Measurements from ENCODE around the gene UBASH3B.

The UBASH3B gene

DNA sequence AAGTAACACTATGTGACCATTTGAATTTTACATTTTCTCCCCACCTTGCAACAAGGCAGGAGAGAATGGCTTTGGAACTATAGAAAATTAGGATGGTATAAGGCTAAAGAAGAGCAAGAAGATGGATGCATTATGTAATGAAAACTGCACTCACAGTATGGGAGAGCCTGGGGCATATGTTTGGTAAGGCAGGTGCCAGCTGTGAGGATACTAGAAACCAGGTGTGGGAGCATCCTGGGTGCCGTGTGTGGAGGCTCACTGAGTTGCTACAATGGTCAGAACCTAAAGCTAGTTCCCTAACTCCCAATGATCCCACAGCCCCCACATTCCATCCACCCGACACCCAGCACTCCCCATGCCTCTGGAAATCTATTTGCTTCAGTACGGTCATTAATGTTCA, 42.9 kb downstream of the UBASH3B start:
- Histone ChIP-seq H3K36me3 (ENCODE audit: insufficient read depth, low read length) (peaks cover 8% of the 10 kb centered on the region), H3K9me3 (replicated peaks; ENCODE audit: low read length) (no peaks in the 10 kb centered on the region), H3K4me1 (ENCODE audit: control insufficient read depth, insufficient read depth, low read length) (peaks cover 3% of the 10 kb centered on the region), H3K9ac (ENCODE audit: low read depth, low read length) (no peak overlapping the region), H3K4me3 (ENCODE audit: low read length) (no peak overlapping the region), H3K27me3 (ENCODE audit: control insufficient read depth, insufficient read depth, low read length) (no peaks in the 10 kb centered on the region), H3K4me2 (ENCODE audit: low read length) (no peak overlapping the region)

DNA sequence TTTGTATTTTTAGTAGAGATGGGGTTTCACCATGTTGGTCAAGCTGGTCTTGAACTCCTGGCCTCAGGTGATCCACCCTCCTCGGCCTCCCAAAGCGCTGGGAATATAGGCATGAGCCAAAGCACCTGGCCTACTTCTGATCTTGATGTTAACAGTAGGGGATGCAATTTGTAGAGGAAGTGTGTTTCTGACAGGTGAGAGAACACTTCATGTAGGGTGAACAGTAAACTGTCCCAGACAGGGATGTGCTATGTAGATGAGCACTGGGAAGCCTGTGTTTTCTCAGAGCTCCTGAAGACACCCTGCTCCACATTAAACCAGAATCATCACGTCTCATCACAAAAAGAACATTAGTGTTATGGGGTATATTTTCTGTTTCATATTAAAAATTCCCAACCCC, 45.1 kb downstream of the UBASH3B start:
- Histone ChIP-seq H3K27me3 (ENCODE audit: control insufficient read depth, insufficient read depth, low read length) (no peaks in the 10 kb centered on the region), H3K4me1 (ENCODE audit: control insufficient read depth, insufficient read depth, low read length) (peaks cover 9% of the 10 kb centered on the region), H3K9ac (ENCODE audit: low read depth, low read length) (no peak overlapping the region), H3K9me3 (replicated peaks; ENCODE audit: low read length) (no peaks in the 10 kb centered on the region), H3K4me2 (ENCODE audit: low read length) (no peak overlapping the region), H3K4me3 (ENCODE audit: low read length) (no peak overlapping the region), H3K36me3 (ENCODE audit: insufficient read depth, low read length) (peaks cover 13% of the 10 kb centered on the region)

DNA sequence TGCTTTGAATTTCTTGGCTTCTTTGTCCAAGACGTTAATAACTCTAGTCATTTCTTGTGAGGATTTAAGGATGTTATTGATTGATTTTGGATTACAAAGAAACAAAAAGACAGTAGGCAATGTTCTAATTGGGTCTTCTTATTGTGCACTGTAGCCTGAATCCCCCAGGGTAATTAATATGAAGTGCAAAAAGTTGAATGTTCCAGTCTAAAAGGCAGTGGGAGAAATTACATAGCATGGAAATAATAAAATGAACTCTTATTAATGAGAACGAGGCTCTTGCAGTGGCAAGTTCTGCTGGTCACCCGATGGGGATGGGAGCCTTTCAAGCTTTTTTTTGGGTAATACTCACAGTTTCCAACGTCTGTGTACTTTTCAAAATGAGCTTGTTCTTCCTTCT, 45.6 kb downstream of the UBASH3B start:
- peaks cover 14% of the 10 kb centered on the region for H3K4me1 ChIP-seq (ENCODE audit: control insufficient read depth, insufficient read depth, low read length)
- no peak overlapping the region for H3K4me2 ChIP-seq (ENCODE audit: low read length)
- H3K9me3 ChIP-seq (replicated peaks; ENCODE audit: low read length), result no peaks in the 10 kb centered on the region
- H3K4me3 ChIP-seq (ENCODE audit: low read length), result no peak overlapping the region
- H3K27me3 ChIP-seq (ENCODE audit: control insufficient read depth, insufficient read depth, low read length), result no peaks in the 10 kb centered on the region
- H3K36me3 ChIP-seq (ENCODE audit: insufficient read depth, low read length), result peaks cover 13% of the 10 kb centered on the region
- no peak overlapping the region for H3K9ac ChIP-seq (ENCODE audit: low read depth, low read length)

DNA sequence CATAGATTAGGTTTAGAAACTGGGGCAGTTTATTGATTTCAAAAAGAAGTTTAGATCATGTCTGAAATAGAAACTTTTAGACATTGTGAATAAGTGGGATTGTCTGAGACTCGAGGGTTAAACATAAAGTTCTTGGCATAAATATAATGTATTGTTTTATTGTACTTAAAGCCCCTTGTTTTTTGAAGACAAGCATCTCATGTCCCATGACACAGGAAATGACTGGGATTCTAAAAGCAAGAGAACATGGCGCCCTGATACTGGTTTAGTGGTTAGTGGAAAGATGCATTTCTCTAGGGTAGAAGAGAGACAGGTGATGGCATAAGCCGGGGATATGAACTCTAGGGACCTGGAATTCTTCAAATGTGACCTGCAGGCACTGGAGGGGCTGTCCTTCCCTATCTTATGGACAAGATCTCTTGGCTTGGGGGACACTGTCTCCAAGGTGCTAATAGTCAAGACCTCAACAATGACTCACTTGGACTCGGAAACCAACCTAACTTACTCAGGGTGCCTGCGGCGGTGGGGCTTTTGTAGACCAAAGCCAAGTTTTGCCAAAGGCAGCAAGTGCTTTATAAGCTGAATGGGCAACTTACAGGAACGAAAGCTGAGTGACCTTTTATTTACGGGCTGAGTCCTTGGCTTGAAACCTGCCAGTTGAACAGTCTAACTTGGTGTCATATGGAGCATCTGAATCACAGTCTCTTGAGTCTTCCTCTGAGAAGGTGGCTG, 48.2 kb downstream of the UBASH3B start:
- peaks cover 13% of the 10 kb centered on the region for H3K36me3 ChIP-seq (ENCODE audit: insufficient read depth, low read length)
- H3K4me1 ChIP-seq (ENCODE audit: control insufficient read depth, insufficient read depth, low read length), result peaks cover 34% of the 10 kb centered on the region
- H3K4me2 ChIP-seq (ENCODE audit: low read length), result no peak overlapping the region
- no peak overlapping the region for H3K4me3 ChIP-seq (ENCODE audit: low read length)
- no peaks in the 10 kb centered on the region for H3K9me3 ChIP-seq (replicated peaks; ENCODE audit: low read length)
- H3K9ac ChIP-seq (ENCODE audit: low read depth, low read length), result no peak overlapping the region
- H3K27me3 ChIP-seq (ENCODE audit: control insufficient read depth, insufficient read depth, low read length), result no peaks in the 10 kb centered on the region

DNA sequence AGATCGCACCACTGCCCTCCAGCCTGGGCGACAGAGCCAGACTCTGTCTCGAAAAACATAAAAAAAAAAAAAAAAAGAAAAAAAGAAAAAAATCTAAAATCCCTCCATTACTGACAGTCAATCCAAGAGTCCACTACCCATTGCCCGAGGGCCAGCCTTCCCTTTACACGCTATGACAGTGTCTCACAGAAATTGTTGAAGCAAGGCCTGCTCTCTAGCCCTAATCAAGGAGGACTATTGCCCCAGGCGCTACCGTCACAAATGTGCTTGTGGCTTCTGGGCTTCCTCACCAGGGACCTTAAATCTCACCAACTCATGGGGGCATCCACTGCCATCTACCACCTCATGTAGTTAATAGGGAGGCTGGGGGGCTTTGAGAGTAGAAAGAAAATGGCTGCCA, 49.9 kb downstream of the UBASH3B start:
- Histone ChIP-seq H3K9ac (ENCODE audit: low read depth, low read length) (no peak overlapping the region), H3K4me3 (ENCODE audit: low read length) (no peak overlapping the region), H3K4me1 (ENCODE audit: control insufficient read depth, insufficient read depth, low read length) (peaks cover 49% of the 10 kb centered on the region), H3K36me3 (ENCODE audit: insufficient read depth, low read length) (peaks cover 13% of the 10 kb centered on the region), H3K4me2 (ENCODE audit: low read length) (no peak overlapping the region), H3K9me3 (replicated peaks; ENCODE audit: low read length) (no peaks in the 10 kb centered on the region), H3K27me3 (ENCODE audit: control insufficient read depth, insufficient read depth, low read length) (no peaks in the 10 kb centered on the region)

DNA sequence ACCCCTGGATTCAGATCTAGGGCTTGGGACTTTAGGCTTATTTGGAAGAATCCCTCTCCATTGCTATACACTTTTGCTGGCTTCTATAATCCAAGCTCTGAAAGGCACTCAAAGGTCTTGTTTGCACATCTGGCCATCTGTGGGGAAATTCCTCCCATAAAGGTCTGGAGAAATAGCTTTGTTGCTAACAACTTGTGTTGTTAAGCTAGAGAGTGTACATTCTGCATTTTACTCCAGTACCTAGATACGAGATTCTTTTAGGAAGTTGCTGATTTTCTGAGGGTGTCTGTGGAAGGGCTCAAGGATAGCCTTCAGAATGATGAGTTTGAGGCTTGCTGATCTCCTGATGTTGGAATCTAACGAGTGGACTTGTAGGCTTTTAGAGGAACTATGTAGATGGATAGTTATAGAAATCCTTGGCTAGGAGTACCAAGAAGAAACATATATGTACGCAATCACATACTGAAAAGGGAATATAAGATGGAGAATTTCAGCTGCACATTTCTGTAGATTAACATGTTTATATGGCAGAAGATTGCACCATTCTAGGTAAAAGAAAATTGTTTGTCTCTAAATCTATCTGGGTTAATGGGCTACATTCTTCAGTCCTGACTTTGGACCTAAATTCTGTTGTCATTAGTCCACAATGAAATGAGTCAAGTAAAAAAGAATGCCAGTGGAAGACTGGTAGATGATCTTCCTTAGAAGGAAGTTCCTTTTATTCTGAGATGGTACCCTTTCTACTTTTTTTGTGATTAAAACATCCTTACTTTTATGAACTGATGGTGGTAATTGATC, 51.0 kb downstream of the UBASH3B start:
- Histone ChIP-seq H3K4me3 (ENCODE audit: low read length) (peak overlapping the region; percentile 50), H3K4me1 (ENCODE audit: control insufficient read depth, insufficient read depth, low read length) (peaks cover 60% of the 10 kb centered on the region), H3K9ac (ENCODE audit: low read depth, low read length) (peak overlapping the region; percentile 78), H3K4me2 (ENCODE audit: low read length) (peak overlapping the region; percentile 72), H3K36me3 (ENCODE audit: insufficient read depth, low read length) (peaks cover 11% of the 10 kb centered on the region), H3K9me3 (replicated peaks; ENCODE audit: low read length) (no peaks in the 10 kb centered on the region), H3K27me3 (ENCODE audit: control insufficient read depth, insufficient read depth, low read length) (no peaks in the 10 kb centered on the region)

DNA sequence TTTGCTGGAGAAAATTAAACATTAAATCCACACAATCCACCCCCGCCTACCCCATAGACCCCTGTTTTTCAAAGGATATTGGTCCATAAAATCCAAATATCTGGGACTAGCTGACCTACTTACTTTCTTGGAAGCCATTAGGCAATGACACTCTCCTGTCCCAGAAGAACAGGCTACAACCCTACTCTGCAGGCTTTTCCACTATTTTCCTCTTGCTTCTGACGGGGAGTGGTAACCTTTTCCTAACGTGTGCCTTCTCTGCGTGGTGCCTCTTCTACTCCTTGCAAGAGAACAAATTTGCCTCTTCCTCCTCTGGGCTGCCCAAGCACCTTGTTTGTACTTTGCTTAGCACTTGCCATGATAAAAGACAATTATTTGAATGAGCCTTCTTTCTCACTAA, 51.6 kb downstream of the UBASH3B start:
- H3K27me3 ChIP-seq (ENCODE audit: control insufficient read depth, insufficient read depth, low read length), result no peaks in the 10 kb centered on the region
- peak overlapping the region; percentile 67 for H3K9ac ChIP-seq (ENCODE audit: low read depth, low read length)
- peak overlapping the region; percentile 70 for H3K4me2 ChIP-seq (ENCODE audit: low read length)
- peaks cover 66% of the 10 kb centered on the region for H3K4me1 ChIP-seq (ENCODE audit: control insufficient read depth, insufficient read depth, low read length)
- no peaks in the 10 kb centered on the region for H3K9me3 ChIP-seq (replicated peaks; ENCODE audit: low read length)
- peaks cover 9% of the 10 kb centered on the region for H3K36me3 ChIP-seq (ENCODE audit: insufficient read depth, low read length)
- peak overlapping the region; percentile 38 for H3K4me3 ChIP-seq (ENCODE audit: low read length)

DNA sequence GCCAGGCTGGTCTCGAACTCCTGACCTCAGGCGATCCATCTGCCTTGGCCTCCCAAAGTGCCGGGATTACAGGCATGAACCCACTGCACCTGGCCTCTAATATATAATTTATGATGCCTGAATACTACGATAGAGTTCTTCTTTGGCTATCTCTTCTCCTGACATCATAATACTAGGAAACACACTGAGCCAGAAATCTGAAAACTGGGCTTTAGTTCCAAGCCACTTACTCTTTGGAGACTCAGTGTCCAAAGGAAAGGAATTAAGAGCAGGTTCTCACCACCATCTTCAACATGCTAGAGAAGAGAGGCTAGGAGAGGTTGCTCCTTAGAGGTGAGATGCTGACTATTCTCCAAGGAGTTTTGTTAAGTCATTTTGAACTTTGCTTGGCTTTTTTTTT, 52.4 kb downstream of the UBASH3B start:
- Histone ChIP-seq H3K27me3 (ENCODE audit: control insufficient read depth, insufficient read depth, low read length) (no peaks in the 10 kb centered on the region), H3K9me3 (replicated peaks; ENCODE audit: low read length) (no peaks in the 10 kb centered on the region), H3K9ac (ENCODE audit: low read depth, low read length) (peak overlapping the region; percentile 24), H3K4me2 (ENCODE audit: low read length) (no peak overlapping the region), H3K36me3 (ENCODE audit: insufficient read depth, low read length) (peaks cover 9% of the 10 kb centered on the region), H3K4me1 (ENCODE audit: control insufficient read depth, insufficient read depth, low read length) (peaks cover 72% of the 10 kb centered on the region), H3K4me3 (ENCODE audit: low read length) (no peak overlapping the region)

DNA sequence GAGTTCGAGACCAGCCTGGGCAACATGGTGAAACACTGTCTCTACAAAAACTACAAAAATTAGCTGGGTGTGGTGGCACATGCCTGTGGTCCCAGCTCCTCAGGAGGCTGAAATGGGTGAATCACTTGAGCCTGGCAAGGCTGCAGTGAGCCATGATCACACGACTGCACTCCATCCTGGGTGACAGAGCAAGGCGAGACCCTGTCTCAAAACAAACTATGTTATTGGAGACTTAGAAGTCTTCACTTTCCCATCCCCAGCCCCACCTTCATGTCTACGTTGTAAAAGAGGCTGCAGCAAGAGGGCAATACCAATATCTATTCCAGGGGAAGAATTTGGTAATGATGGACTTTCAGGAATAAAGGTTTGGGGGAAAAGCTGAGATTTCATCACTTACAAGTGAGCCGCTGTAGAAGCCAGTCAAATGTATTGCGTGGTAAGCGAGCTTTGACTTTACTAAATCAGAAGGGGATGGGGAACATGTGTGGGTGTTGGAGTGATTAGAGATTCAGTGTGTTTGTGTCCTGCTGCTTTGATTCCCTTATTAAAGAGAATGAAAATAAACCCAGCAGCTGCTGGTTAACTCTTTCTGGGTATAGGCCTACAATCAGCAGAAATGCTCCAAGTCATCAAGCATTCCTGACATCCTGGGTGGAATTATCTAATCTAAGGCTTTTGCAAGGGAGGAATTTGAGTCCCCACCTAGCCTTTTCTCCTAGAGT, 53.7 kb downstream of the UBASH3B start:
- Histone ChIP-seq H3K4me3 (ENCODE audit: low read length) (peak overlapping the region; percentile 29), H3K27me3 (ENCODE audit: control insufficient read depth, insufficient read depth, low read length) (no peaks in the 10 kb centered on the region), H3K9ac (ENCODE audit: low read depth, low read length) (peak overlapping the region; percentile 79), H3K9me3 (replicated peaks; ENCODE audit: low read length) (no peaks in the 10 kb centered on the region), H3K36me3 (ENCODE audit: insufficient read depth, low read length) (peaks cover 3% of the 10 kb centered on the region), H3K4me1 (ENCODE audit: control insufficient read depth, insufficient read depth, low read length) (peaks cover 72% of the 10 kb centered on the region), H3K4me2 (ENCODE audit: low read length) (peak overlapping the region; percentile 67)

DNA sequence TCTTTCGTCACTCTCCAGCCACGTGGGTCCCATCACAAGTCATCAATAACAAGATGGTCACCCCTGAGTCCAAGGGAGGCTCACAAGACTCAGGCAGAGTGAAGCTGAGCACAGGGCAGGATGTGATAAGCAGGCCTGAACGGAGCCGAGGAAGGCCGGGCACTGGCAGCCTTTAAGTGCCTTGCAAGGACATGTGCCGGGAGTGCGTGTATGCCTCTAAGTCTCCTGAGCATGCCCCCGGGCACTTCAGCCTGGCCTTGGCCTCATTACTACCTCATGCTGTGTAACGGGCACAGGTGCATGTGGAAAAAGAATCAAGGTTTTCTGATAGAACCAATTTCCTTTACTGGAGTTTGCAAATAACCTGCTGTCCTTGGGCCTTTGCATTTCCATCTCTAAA, 55.8 kb downstream of the UBASH3B start:
- H3K36me3 ChIP-seq (ENCODE audit: insufficient read depth, low read length), result peaks cover 8% of the 10 kb centered on the region
- H3K9ac ChIP-seq (ENCODE audit: low read depth, low read length), result peak overlapping the region; percentile 3
- H3K4me1 ChIP-seq (ENCODE audit: control insufficient read depth, insufficient read depth, low read length), result peaks cover 66% of the 10 kb centered on the region

DNA sequence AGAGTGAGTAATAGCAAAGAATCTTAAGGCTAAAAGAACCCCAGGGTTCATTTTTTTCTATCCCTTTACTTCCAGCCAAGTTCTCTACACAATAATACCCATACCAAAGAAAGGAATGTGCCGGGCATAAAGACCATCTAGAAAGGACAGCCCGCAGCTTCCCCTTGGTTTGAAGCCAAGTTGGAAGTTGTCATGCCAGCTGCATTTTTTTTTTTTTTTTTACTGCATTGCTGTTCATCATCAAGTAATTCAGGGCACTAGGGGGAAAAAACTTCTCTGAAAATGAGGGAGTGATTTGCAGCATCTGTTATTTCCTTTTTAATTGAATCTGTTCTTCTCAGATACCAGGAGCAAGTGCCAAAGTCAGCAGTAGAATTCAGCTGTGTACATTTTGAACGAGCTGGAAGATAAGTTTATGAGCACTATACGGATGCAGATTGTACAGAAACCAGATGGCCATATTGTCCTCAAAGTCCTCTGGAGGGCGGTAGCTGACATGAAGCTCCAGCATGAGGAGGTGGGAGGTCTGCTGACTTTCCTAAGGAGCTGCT, 56.4 kb downstream of the UBASH3B start:
- peak overlapping the region; percentile 66 for H3K4me2 ChIP-seq (ENCODE audit: low read length)
- H3K4me3 ChIP-seq (ENCODE audit: low read length), result peak overlapping the region; percentile 25
- H3K36me3 ChIP-seq (ENCODE audit: insufficient read depth, low read length), result peaks cover 8% of the 10 kb centered on the region

More for the DNA sequence above, 55.8 kb downstream of the UBASH3B start:
- H3K4me2 ChIP-seq (ENCODE audit: low read length), result peak overlapping the region; percentile 11
- no peaks in the 10 kb centered on the region for H3K9me3 ChIP-seq (replicated peaks; ENCODE audit: low read length)
- no peak overlapping the region for H3K4me3 ChIP-seq (ENCODE audit: low read length)
- H3K27me3 ChIP-seq (ENCODE audit: control insufficient read depth, insufficient read depth, low read length), result no peaks in the 10 kb centered on the region

More for the DNA sequence above, 56.4 kb downstream of the UBASH3B start:
- peak overlapping the region; percentile 60 for H3K9ac ChIP-seq (ENCODE audit: low read depth, low read length)
- H3K27me3 ChIP-seq (ENCODE audit: control insufficient read depth, insufficient read depth, low read length), result no peaks in the 10 kb centered on the region
- peaks cover 61% of the 10 kb centered on the region for H3K4me1 ChIP-seq (ENCODE audit: control insufficient read depth, insufficient read depth, low read length)
- no peaks in the 10 kb centered on the region for H3K9me3 ChIP-seq (replicated peaks; ENCODE audit: low read length)

Data from skeletal muscle satellite cell (primary cell).